Measurements from ENCODE around the gene VPS16.
"Not testable (repeated sequence)": the region's sequence is repeated elsewhere in the genome, so short reads cannot be mapped to it uniquely, and the experiment has no call there.

The VPS16 gene

DNA sequence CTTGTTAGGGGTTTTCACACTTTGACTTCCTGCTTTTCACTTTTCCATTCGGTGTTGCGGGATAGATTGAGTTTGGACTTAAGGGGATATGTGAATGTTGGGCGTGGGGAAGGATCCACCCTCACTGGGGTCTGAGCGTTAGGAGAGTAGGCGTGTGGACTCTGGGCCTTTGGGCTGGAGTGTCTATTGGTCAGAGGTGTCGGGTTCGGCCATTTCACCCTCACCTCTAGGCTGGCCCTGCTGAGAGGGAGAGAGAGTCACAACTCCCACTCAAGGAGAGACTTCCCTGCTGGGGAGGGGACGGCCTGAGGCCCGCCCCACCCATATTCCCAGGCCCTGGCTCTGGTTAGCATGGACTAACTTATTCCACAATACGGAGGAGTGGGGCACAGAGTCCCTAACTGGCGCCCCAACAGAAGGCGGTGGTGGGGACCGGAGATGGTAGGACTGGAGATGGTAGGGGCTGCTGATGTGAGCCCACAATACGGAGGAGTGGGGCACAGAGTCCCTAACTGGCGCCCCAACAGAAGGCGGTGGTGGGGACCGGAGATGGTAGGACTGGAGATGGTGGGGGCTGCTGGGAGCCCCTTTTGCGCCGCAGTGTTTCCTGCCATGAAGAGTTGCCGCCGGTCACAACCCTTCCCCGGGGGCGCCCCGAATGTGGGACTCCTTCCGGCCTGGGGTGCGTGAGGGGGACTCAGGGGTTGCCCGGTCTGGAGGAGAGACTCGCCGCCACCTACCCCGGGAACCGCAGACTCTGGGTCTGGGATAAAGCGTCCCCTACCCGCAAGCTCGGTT is 31.3 kb downstream of the VPS16 start:
- no peak for DNase-seq

DNA sequence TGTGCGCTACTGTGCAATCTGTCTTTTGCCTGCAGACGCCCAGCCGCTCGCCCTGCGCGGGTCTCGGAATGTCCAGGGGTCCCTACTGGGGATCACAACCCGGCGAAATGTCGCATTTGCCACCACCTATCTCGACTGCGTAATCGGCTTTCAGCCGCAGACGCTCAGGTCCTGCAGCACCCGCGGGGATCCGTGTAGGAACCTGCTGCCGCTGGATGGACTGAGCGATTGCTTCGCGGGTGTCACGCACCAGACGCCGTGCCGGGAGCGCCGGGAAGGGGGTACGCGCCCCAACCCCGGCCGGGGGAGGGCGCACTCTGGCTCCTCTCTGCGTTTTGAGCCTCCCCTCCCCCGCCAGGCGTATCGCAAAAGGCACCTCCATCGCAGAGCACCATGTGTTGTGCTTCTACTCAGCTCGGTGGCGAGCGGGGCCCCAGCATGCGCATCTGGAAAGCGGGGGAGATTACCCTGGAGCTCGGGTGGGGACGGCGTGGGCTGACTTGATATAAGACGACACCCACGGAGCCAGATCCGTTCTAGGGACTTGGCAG is 32.0 kb downstream of the VPS16 start:
- DNase-seq = peak; percentile 65 to 88 (median 72)

DNA sequence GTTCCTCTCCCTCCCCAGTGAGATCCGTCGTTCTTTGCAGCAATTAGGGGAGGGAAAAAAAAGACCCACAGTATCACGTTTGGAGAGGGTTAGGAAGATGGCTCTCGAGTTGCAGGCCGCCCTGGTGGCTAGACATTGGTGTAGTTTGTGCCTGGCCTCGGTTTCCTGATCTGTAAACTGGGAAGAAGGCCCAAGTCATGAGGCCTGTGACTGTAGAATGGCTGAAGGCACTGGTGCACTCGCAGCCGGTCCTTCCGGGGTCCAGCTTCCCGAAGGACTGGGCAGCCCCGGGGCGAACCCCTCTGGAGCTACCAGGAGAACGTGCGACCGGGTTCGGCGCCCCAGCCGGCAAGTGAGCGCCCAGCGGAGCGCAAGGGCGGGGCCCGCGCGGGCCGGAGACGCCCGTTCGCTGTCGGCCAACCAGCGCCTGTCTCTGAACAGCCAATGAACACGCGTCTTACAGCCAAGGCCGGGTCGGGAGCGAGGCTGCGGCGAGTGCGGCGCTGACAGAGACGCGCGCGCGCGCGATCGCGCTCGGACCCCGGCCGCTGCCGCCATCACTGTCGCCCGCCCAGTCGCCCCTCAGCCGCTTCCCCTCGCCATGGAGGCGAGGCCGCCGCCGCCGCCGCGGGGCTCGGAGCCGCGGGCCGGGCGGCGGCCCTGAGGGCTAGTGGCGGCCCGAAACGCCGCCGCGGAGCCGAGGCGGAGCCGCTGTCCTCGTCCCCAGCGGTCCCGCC is 32.6 kb downstream of the VPS16 start, which contains the start of gene PTPRA:
TSS of gene PTPRA (plus strand) at position 472 of the 737 bp plus-strand sequence. CDS start 90,797 bp downstream, outside the sequence.
- peak; percentile 93 to 97 (median 96) for DNase-seq

DNA sequence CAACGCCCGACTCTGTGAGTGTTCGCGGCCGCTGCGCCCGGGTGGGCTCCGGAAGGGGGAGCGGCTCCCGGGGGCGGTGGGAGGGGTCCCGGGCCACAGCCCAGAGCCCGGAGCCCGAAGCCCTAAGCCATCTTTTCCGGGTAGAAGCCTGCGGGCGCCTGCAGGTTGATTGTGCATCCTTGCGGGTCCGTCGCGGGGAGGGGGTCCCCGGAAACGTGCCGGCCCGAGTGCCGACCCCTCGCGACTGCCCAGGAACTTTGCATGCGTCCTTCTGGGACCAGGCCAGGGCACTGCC is 33.1 kb downstream of the VPS16 start:
- no peak for DNase-seq

DNA sequence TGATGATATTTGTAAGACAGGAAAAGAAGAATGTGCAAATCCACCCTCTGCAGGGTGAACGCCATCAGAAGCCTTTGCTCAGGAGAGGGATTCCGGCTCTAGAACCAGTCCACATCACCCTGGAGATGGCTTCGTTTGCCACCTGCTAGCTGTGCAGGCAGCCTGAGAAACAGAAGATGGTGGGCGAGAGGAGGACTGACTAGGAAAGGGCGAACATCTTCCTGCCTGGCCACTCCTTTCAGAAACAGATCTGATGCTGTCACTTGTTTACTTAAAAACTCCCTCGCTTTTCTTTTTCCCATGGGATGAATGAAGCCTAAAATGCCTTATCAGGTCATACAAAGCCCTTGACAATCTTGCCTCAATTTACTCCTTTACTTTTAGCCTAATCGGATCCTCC is 33.9 kb downstream of the VPS16 start:
- peak in 2 of 4 experiments; percentile 14 to 15 for DNase-seq

DNA sequence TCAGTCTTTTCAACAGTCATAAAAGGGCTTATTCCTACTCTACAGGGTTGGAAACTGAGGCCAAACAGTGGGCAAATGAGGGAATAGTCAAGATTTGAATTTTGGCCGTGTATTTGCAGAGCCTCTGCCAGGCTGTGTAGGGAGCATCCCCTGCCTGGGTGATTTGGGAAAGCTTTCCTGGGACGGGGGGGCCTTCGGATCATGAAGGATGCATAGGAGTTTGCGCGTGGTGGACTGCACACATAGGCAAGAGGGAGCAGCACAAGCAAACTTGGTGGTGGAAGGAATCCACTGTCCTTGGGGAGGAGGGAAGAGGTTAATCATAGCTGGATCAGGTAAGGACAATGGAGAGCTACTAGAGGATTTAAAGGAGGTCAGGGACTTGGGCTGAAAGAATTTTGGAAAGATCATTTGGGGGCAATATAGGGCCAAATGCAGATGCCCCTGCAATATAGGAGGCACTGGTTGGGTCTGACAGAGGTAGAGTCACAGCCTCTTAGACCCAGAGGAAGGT is 35.2 kb downstream of the VPS16 start:
- DNase-seq = no peak

DNA sequence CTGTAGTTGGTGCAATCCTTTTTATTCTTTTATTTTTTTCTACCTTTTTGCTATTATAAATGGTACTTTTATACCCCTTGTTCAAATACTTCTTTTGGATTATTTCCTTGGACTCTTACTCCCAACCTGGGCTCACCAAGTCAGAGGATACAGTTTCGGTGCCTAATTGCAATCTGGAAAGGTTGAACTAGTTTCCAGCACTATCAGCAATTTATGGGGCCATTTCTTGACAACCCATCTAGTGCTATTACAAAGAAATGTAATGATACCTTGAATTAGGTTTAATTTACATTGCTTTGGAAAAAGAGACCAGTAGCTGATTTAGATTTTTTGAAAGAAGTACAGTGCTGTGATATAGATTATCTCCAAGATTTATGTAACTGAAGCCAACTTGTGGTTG is 38.0 kb downstream of the VPS16 start:
- DNase-seq = no peak

DNA sequence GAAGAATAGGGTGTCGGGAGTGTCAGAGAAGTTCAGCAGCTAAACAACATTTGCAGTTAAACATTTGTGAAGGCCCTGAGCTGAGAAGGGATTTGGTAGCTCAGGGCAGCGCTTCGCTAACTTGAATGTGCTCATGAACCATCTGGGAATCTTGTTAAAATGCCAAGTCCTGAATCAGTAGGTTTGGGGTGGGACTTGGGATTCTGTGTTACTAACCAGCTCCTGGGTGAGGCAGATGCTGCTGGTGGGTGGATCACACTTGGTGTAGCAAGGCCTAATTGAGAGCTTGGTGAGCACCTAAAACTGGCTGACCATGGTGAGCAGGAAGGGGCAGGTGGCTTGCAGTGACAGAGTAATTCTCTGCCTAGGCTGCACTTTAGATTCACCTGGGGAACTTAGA is 38.6 kb downstream of the VPS16 start:
- DNase-seq = no peak

DNA sequence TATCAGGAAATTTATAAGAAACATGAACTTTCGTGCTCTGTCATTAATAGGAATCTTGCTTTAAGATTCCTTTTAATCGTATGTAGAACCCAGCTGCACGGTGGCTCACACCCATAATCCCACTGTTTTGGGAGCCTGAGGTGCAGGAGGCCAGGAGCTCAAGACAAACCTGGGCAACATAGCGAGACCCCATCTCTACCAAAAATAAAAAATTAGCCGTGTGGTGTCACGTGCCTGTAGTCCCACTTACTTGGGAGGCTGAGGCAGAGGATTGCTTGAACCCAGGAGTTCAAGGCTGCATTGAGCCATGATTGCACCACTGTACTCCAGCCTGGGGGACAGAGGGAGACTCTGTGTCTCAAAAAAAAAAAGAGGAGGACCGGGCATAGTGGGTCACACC is 40.1 kb downstream of the VPS16 start:
- no peak for DNase-seq

DNA sequence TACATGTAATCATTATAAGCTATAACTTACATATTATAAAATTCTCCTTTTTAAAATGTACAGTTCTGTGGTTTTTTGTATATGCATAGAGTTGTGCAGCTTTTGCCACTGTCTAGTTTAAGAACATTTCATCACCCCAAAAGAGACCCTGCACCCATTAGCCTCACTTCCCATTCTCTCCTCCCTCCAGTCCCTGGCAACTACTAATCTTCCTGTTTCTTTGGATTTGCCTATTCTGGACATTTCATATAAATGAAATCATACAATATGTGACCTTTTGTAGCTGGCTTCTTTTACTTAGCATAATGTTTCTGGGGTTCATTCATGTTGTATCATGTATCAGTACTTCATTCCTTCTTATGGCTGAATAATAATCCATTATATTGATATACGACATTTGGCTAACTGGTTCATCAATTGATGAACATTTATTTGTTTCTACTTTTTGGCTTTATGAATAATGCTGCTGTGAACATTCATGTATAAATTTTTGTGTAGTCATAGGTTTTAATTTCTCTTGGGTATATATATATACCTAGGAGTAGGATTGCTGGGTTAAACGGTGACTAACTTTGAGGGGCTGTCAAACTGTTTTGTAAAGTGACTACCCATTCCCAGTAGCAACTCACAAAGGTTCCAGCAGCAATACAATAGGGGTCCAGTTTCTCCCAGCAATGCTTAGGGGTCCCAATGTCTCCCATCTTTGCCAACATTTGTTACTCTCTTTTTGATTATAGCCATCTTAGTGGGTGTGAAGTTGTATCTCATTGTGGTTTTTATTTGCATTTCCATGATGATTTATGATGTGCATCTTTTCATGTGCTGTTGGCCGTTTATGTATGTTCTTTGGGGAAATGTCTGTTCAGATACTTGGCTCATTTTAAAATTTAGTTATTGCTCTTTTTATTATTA is 43.4 kb downstream of the VPS16 start:
- peak in 3 of 4 experiments; percentile 41 to 61 (median 53) for DNase-seq

DNA sequence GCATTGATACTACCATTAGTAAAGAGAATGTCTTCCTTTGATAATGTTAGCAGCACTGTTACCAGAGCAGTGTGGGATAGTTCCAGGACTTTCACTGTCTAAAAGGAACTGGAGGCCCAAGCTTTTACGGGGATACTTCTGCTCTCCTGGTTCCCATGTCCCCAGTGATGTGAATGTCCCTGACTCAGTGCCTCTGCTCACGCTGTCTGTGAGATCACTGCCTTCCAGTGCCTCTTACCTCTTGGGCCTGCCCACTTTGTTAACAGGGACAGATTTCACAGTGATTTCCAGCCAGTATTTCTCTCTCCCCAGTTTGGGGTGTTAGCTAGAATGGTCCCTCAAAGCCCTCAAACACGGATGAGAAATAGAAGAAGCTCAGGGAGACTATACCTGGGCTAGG is 47.2 kb downstream of the VPS16 start:
- DNase-seq = peak; percentile 45 to 73 (median 63)

DNA sequence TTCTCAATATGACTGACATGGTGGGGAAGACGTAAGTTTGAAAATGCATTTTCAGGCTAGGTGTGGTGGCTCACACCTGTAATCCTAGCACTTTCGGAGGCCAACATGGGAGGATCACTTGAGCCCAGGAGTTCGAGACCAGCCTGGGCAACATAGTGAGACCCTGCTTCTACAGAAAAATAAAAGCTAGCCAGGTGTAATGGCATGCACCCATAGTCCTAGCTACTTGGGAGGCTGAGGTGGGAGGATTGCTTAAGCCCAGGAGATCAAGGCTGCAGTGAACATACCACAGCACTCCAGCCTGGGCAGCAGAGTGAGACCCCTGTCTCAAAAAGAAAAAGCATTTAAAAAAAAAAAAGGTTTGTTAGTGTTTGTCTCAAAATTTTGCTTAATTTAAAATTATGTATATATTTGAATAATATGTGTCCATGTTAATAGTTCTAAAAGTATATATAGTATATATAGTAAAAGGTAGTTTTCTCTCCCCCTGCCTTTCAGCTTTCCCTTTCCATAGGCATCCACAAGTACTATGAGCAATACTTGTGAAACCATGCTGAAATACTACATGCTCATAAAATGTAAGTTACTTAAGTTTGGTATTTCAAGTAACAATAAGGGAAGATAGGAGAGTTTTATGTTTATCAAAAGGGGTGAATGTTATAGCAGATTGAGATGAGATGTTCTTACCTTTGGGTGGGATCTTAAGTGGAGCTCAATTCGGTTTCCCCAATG is 47.8 kb downstream of the VPS16 start:
- DNase-seq = peak in 2 of 4 experiments; percentile 49 to 50

DNA sequence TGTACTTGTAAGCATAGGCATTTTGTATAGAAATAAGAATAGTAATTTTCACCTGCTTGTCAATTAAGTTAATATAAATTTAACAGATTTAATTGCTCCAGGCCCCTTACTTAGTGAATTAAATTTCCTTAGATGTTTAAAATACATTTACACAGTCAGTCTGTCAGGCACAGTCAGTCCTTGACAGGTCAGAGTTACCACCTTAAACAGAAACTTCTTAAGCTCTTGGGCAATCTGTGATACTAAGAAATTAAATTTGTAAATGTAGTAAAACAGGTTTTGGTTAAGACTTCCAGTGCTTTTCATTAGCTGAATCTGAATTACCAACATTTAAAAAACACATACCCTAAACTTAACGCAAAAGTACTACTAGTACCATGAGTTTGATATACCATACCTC is 48.7 kb downstream of the VPS16 start:
- no peak for DNase-seq

DNA sequence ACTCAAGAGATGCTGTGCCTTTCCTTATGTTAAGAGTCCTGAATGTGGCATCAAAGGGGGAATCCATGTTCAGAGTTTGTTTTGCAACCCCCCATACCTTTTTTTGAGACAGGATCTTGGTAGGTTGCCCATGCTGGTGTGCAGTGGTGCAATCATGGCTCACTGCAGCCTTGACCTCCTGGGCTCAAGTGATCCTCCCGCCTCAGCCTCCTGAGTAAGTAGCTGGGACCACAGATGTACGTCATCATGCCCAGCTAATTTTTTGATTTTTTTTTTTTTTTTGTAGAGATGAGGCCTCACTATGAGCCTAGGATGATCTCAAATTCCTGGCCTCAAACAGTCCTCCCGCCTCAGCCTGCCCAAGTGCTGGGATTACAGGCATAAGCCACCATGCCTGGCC is 49.3 kb downstream of the VPS16 start:
- no peak for DNase-seq

DNA sequence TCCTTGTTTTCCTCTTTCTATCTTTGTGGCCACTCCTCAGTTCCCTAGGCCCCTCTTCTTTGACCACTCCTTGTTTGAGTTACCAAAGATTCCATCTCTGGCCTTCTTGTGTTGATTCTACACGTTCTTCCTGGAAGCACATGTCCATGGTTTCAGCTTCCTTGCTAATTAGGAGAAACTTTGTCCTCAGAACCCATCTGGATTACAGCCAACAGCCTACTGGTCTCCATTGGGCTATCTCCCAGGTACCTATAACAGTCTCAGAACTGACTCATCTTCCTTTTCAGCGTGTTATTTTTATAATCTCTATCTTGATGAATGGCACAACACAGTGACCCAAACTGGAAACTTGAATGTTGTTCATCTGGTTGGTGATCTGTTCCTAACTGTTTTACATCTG is 50.2 kb downstream of the VPS16 start:
- no peak for DNase-seq

DNA sequence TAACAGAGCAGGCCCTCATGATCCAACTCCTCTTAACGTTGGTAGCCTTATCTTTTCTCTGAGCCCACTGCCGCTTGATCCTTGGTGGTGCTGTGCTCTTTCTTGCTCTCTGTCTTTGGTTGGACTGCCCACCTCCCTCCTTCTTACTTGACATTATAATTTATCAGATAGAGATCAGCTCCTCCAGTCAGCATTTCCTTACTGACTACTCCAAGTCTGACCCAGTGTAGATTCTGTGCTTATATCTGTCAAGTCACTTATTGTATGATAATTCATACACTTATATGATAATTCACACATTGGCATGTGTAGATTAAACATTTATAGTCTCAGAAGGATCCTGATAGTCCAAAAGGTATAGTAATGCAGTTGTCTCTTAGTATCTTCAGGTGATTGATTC is 50.8 kb downstream of the VPS16 start:
- no peak for DNase-seq

DNA sequence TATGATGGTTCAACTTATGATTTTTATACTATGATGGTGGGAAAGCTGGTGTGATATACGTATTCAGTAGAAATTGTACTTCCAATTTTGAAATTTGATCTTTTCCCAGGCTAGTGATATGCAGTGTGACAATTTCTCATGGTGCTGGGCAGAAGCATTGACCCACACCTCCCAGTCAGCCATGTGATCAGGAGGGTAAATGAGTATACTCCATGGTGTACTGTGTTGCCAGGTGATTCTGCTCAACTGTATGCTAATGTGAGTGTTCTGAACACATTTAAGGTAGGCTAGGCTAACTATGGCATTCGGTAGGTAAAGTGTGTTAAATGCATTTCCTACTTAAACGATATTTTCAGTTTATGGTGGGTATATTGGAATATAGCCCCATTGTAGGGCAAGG is 51.8 kb downstream of the VPS16 start:
- no peak for DNase-seq

DNA sequence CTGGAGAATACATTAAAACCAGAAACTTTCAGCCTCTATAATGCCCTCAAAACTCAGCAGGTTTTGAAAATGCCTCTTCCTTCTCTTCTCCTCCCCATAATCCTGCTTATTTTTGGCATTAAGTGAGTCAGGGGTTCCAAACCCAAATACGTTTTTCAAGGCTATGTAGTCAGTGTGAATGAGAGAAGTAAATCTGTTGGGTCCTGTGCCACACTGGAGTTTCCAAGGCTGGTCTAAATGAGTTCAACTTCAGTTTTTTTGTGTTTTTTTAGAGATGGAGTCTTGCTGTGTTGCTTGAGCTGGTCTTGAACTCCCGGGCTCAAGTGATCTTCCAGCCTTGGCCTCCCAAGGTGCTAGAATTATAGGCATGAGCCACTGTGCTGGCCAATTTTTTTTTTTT is 53.7 kb downstream of the VPS16 start:
- no peak for DNase-seq

DNA sequence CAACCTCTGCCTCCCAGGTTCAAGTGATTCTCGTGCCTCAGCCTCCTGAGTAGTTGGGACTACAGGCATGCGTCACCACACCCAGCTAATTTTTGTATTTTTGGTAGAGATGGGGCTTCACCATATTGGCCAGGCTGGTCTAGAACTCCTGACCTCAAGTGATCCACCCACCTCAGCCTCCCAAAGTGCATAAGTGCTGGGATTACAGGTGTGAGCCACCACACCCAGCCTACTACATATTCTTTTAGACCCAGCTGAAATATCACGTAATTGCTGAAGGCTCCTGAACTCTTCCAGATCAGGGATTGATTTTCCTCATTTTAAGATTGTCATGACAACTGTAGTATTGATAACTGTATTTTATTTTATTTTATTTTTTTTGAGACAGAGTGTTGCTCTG is 54.6 kb downstream of the VPS16 start:
- not testable (repeated sequence) for DNase-seq

DNA sequence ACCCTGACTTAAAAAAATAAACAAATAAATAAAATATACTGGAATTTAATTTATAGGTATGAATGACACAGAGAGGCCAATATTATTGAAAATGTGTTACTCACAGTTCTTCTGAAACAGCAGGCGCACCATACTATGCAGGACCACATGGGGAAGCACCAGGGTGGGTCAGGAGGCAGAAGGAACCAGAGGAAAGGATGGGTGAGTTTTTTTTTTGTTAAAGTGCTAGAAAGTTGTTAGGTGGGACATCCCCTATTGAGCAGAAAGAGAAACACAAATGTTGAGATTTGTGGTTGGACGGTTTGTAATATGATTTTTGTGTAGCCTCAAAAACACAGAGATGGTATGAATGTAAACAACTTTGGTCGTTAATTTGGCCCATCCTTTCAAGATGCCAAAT is 58.7 kb downstream of the VPS16 start:
- DNase-seq = no peak

DNA sequence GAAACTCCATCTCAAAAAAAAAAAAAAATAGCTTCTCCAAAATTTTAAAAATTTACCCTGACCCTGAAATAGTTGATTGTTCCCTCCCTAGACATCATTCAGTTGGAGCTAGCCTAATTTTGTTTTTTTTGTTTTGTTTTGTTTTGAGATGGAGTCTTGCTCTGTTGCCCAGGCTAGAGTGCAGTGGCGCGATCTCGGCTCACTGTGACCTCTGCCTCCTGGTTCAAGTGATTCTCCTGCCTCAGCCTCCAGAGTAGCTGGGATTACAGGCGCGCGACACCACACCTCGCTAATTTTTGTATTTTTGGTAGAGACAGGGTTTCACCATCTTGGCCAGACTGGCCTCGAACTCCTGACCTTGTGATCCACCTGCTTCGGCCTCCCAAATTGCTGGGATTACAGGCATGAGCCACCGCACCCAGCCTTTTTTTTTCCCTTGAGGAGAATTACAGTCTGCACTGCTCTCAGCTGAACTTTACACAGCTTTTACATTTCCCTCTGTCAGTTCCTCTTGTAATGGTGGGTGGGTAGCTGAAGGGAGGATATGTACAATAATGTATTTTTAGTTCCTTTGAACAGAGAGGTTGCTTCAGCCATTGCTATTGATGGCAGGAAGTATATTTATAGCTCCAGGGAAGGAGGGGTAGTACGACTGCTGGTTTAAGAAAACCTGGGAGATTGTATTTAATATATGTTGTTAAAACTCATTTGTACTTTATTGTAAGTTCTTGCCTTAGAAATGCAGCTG is 60.5 kb downstream of the VPS16 start:
- peak; percentile 58 to 87 (median 76) for DNase-seq

Data from suppressor macrophage (primary cell).